Stimulated activated CD8-positive, alpha-beta memory T cell treated with anti-CD3 and anti-CD28 coated beads, Interleukin-12 subunit alpha, Interleukin-12 subunit beta, amount 100 ng/mL, for 24 hours (primary cell): Measurements from ENCODE around the gene DTX4.

Source experiments
- DNase-seq: peaks from one replicate; pipeline ENCODE4 v3.0.0-alpha.2; 2020; ENCODE audit errors: extremely low read depth

Gene DTX4

GRCh38 chr11:59219836-59220235, 47.9 kb downstream of the DTX4 start:
- no peak for DNase-seq

GRCh38 chr11:59221441-59221840, 49.5 kb downstream of the DTX4 start:
- DNase-seq, result no peak

- no peak for DNase-seq
Observed at GRCh38 chr11:59222464-59223060, 50.6 kb downstream of the DTX4 start.

- DNase-seq, result no peak
Observed at GRCh38 chr11:59223177-59223576, 51.2 kb downstream of the DTX4 start.

- DNase-seq, result no peak
Observed at GRCh38 chr11:59223611-59224010, 51.7 kb downstream of the DTX4 start.

GRCh38 chr11:59224351-59224928, 52.5 kb downstream of the DTX4 start:
- no peak for DNase-seq

GRCh38 chr11:59225017-59225416, 53.1 kb downstream of the DTX4 start:
- no peak for DNase-seq

- no peak for DNase-seq
Observed at GRCh38 chr11:59226396-59226795, 54.5 kb downstream of the DTX4 start.

GRCh38 chr11:59240322-59240721, 68.4 kb downstream of the DTX4 start:
- DNase-seq, result no peak

- no peak for DNase-seq
Observed at GRCh38 chr11:59243633-59244032, 71.7 kb downstream of the DTX4 start.

- no peak for DNase-seq
Observed at GRCh38 chr11:59247531-59248227, 75.7 kb downstream of the DTX4 start.

- DNase-seq, result no peak
Observed at GRCh38 chr11:59249535-59249934, 77.6 kb downstream of the DTX4 start.

- DNase-seq, result no peak
Observed at GRCh38 chr11:59253001-59253400, 81.1 kb downstream of the DTX4 start.

- DNase-seq, result no peak
Observed at GRCh38 chr11:59254286-59254685, 82.4 kb downstream of the DTX4 start.

- DNase-seq, result no peak
Observed at GRCh38 chr11:59255281-59255680, 83.3 kb downstream of the DTX4 start.
